H9 (cell line): ENCODE data around the gene MGAT4A. TPM values are rescaled to one million over a fixed set of nuclear protein-coding genes. Genes with fewer than 3 reads are reported as not detected.

ENCODE experiments used
- DNase-seq: peaks from one replicate; pipeline ENCODE4 v3.0.0-alpha.2; 2017
- H2AFZ ChIP-seq: one replicate; pipeline ENCODE4 v1.6.1; 2013; ENCODE audit warnings: mild to moderate bottlenecking, low read length, control low read depth, moderate library complexity
- H2AK5ac ChIP-seq: 2 replicates; pipeline ENCODE4 v1.6.1; 2013; ENCODE audit warnings: low read length, control low read depth, mixed read lengths; ENCODE audit not compliant: insufficient read length
- H2BK120ac ChIP-seq: one replicate; pipeline ENCODE4 v1.6.1; 2013; ENCODE audit warnings: low read depth, mild to moderate bottlenecking, low read length, control low read depth, inconsistent platforms; ENCODE audit not compliant: poor library complexity, severe bottlenecking
- H2BK12ac ChIP-seq: 2 replicates; pipeline ENCODE4 v1.6.1; 2013; ENCODE audit warnings: low read length, control low read depth, mixed read lengths, low read depth; ENCODE audit not compliant: insufficient read length
- H2BK15ac ChIP-seq: 2 replicates; pipeline ENCODE4 v1.6.1; 2013; ENCODE audit warnings: low read depth, low read length, control low read depth
- H2BK20ac ChIP-seq: one replicate; pipeline ENCODE4 v1.6.1; 2013; ENCODE audit warnings: low read depth, mild to moderate bottlenecking, low read length, control low read depth, inconsistent platforms; ENCODE audit not compliant: poor library complexity, severe bottlenecking
- H2BK5ac ChIP-seq: 2 replicates; pipeline ENCODE4 v1.6.1; 2013; ENCODE audit warnings: low read length, control low read depth, mixed read lengths; ENCODE audit not compliant: insufficient read length
- H3K14ac ChIP-seq: 2 replicates; pipeline ENCODE4 v1.6.1; 2013; ENCODE audit warnings: low read length, control low read depth; ENCODE audit not compliant: insufficient read depth
- H3K18ac ChIP-seq: 2 replicates; pipeline ENCODE4 v1.6.1; 2013; ENCODE audit warnings: low read depth, mild to moderate bottlenecking, mixed read lengths, low read length, control low read depth; ENCODE audit not compliant: insufficient read length
- H3K23ac ChIP-seq: 2 replicates; pipeline ENCODE4 v1.6.1; 2013; ENCODE audit warnings: low read length, control low read depth, mixed read lengths, low read depth; ENCODE audit not compliant: insufficient read length
- H3K23me2 ChIP-seq: 2 replicates; pipeline ENCODE4 v1.6.1; 2013; ENCODE audit warnings: low read depth, mild to moderate bottlenecking, mixed read lengths, low read length, control low read depth; ENCODE audit not compliant: insufficient read length, poor library complexity, severe bottlenecking
- H3K27ac ChIP-seq: 2 replicates; pipeline ENCODE4 v1.5.1; 2013; ENCODE audit warnings: low read length, control low read depth, mixed read lengths, low read depth; ENCODE audit not compliant: insufficient read length
- H3K27me3 ChIP-seq: 2 replicates; pipeline ENCODE4 v1.6.1; 2013; ENCODE audit warnings: low read length, control low read depth, inconsistent platforms; ENCODE audit not compliant: insufficient read depth
- H3K4ac ChIP-seq: 2 replicates; pipeline ENCODE4 v1.6.1; 2013; ENCODE audit warnings: low read depth, mild to moderate bottlenecking, control low read depth, inconsistent platforms, low read length, moderate library complexity
- H3K4me1 ChIP-seq: 2 replicates; pipeline ENCODE4 v1.6.1; 2013; ENCODE audit warnings: low read length, control low read depth, inconsistent platforms; ENCODE audit not compliant: insufficient read depth
- H3K4me2 ChIP-seq: 2 replicates; pipeline ENCODE4 v1.6.1; 2013; ENCODE audit warnings: low read length, control low read depth, mixed read lengths; ENCODE audit not compliant: insufficient read length, insufficient read depth
- H3K56ac ChIP-seq: 2 replicates; pipeline ENCODE4 v1.6.1; 2013; ENCODE audit warnings: low read depth, mild to moderate bottlenecking, mixed read lengths, low read length, control low read depth; ENCODE audit not compliant: insufficient read length
- H3K79me1 ChIP-seq: 2 replicates; pipeline ENCODE4 v1.6.1; 2013; ENCODE audit warnings: low read depth, mild to moderate bottlenecking, moderate library complexity, low read length, control low read depth, inconsistent platforms; ENCODE audit not compliant: insufficient read depth, poor library complexity, severe bottlenecking
- H3K79me2 ChIP-seq: 2 replicates; pipeline ENCODE4 v1.6.1; 2013; ENCODE audit warnings: low read length, control low read depth, inconsistent platforms; ENCODE audit not compliant: insufficient read depth
- H3K9ac ChIP-seq: 2 replicates; pipeline ENCODE4 v1.6.1; 2013; ENCODE audit warnings: low read length, control low read depth, mixed read lengths; ENCODE audit not compliant: insufficient read length; ENCODE audit errors: extremely low read depth
- H3K9me3 ChIP-seq: one replicate; pipeline ENCODE4 v1.6.1; 2013; ENCODE audit warnings: low read depth, low read length, inconsistent platforms; ENCODE audit not compliant: control insufficient read depth
- H3T11ph ChIP-seq: one replicate; pipeline ENCODE4 v1.6.1; 2013; ENCODE audit warnings: mild to moderate bottlenecking, low read length, control low read depth, inconsistent platforms
- H4K20me1 ChIP-seq: one replicate; pipeline ENCODE4 v1.6.1; 2013; ENCODE audit not compliant: control insufficient read depth, insufficient read length, insufficient read depth
- H4K5ac ChIP-seq: 2 replicates; pipeline ENCODE4 v1.6.1; 2013; ENCODE audit warnings: low read depth, mild to moderate bottlenecking, mixed read lengths, low read length, control low read depth; ENCODE audit not compliant: insufficient read length
- H4K8ac ChIP-seq: replicated peaks from 2 replicates; pipeline ENCODE4 v1.6.1; 2013; ENCODE audit warnings: low read length, control low read depth, mixed read lengths, low read depth; ENCODE audit not compliant: insufficient read length
- H4K91ac ChIP-seq: 2 replicates; pipeline ENCODE4 v1.6.1; 2013; ENCODE audit warnings: low read depth, mild to moderate bottlenecking, moderate library complexity, mixed read lengths, low read length, control low read depth; ENCODE audit not compliant: insufficient read length
- H3K27ac Mint-ChIP-seq, 3 experiments: 2 replicates in 2 of 3; 3 replicates in 1 of 3; pipeline ENCODE4 v1.8.0; 2020 to 2021; ENCODE audit warnings: mixed read lengths in 3 of 3, mild to moderate bottlenecking in 1 of 3, moderate library complexity in 1 of 3
- H3K27me3 Mint-ChIP-seq: 2 replicates; pipeline ENCODE4 v1.8.0; 2021; ENCODE audit warnings: low read depth, mild to moderate bottlenecking, moderate library complexity, mixed read lengths
- H3K36me3 Mint-ChIP-seq, 3 experiments: 2 replicates in 2 of 3; 3 replicates in 1 of 3; pipeline ENCODE4 v1.8.0; 2020 to 2021; ENCODE audit warnings: low read depth in 3 of 3, mixed read lengths in 3 of 3; ENCODE audit not compliant: insufficient read depth in 1 of 3
- H3K4me1 Mint-ChIP-seq, 2 experiments: 2 replicates each; pipeline ENCODE4 v1.8.0; 2020; ENCODE audit warnings: mixed read lengths in 2 of 2
- H3K4me3 Mint-ChIP-seq, 2 experiments: 2 replicates in 1 of 2; 3 replicates in 1 of 2; pipeline ENCODE4 v1.8.0; 2020 to 2021; ENCODE audit warnings: mild to moderate bottlenecking in 2 of 2, mixed read lengths in 2 of 2, moderate library complexity in 1 of 2
- H3K9me3 Mint-ChIP-seq, 2 experiments: 2 replicates in 1 of 2; 3 replicates in 1 of 2; pipeline ENCODE4 v1.8.0; 2020; ENCODE audit warnings: mild to moderate bottlenecking in 2 of 2, mixed read lengths in 2 of 2, moderate library complexity in 1 of 2
- WGBS: extraction: QIAGEN DNeasy Blood & Tissue Kit; methylation state at CpG from one replicate; pipeline ENCODE4 v1.1.7; 2013; ENCODE audit warnings: missing lambda C conversion rate, low lambda C conversion rate, mixed read lengths; ENCODE audit not compliant: insufficient read length; ENCODE audit errors: extremely low coverage; 5-methylcytosine and 5-hydroxymethylcytosine counted together
- total RNA-seq: library from RNA; stranded (reverse); gene quantifications from 2 replicates; pipeline ENCODE4 v1.2.1, GENCODE V29; 2021
- TF ChIP-seq, protein P1 (sequence below): fragments of 200-600 bp; sonication (generic); conservative IDR thresholded peaks from 3 replicates; pipeline ENCODE4 v1.8.0; 2021; ENCODE audit warnings: antibody characterized with exemption, mild to moderate bottlenecking

The MGAT4A gene
- total RNA-seq, 1 experiment from 2014 or later, result 3.5 TPM

DNA sequence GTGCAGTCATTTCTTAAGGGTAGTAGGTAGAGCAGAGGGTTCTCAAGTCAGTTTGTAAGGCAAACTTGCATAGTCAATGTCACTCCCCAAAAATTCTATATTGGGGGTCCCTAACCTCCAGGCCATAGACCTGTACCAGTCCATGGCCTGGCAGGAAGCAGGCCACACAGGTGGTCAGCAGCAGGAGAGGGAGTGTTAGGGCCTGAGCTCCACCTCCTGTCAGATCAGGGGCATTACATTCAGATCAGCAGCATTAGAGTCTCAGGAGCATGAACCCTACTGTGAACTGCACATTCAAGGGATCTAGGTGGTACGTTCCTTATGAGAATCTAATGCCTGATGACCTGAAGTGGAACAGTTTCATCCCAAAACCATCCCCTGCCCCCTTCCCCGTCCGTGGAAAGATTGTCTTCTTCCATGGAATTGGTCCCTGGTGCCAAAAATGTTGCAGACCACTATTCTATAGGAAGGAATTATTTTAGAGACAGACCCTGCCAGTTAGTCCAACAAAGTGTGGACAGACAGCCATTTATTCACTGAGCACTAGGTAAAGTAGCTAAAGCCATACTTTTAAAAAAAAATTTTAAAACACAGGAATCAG is 129.3 kb downstream of the MGAT4A start:
- Mint-ChIP-seq H3K36me3 (peaks cover 5 to 46% (median 36%) of the 10 kb centered on the region in 3 experiments; a peak in 6 of 7 replicates), H3K9me3 (no peaks in the 10 kb centered on the region), H3K4me3 (no peak overlapping the region), H3K27me3 (no peaks in the 10 kb centered on the region), H3K4me1 (peaks cover 1 to 2% of the 10 kb centered on the region in 2 experiments), H3K27ac (no peak overlapping the region)
- Histone ChIP-seq H3K56ac (no peak overlapping the region), H3T11ph (no peak overlapping the region), H3K79me1 (no peaks in the 10 kb centered on the region), H2BK5ac (no peak overlapping the region), H4K8ac (no peak overlapping the region), H3K23ac (no peak overlapping the region), H3K4me2 (no peak overlapping the region), H3K9me3 (no peaks in the 10 kb centered on the region), H3K27ac (no peak overlapping the region), H3K23me2 (no peaks in the 10 kb centered on the region), H4K20me1 (no peaks in the 10 kb centered on the region), H4K91ac (no peak overlapping the region), H2BK120ac (no peak overlapping the region), H2BK15ac (no peak overlapping the region), H3K4me1 (no peaks in the 10 kb centered on the region), H3K18ac (no peak overlapping the region), H2BK12ac (no peak overlapping the region), H2AFZ (no peak overlapping the region), H2AK5ac (no peak overlapping the region), H3K14ac (no peak overlapping the region), H3K9ac (no peak overlapping the region), H3K4ac (no peak overlapping the region), H3K27me3 (no peaks in the 10 kb centered on the region), H3K79me2 (peaks cover 6% of the 10 kb centered on the region; the same call in 1 of the 2 replicates), H4K5ac (no peak overlapping the region), H2BK20ac (no peak overlapping the region)
- peak; percentile 57 for DNase-seq
- TF ChIP-seq, protein P1, sequence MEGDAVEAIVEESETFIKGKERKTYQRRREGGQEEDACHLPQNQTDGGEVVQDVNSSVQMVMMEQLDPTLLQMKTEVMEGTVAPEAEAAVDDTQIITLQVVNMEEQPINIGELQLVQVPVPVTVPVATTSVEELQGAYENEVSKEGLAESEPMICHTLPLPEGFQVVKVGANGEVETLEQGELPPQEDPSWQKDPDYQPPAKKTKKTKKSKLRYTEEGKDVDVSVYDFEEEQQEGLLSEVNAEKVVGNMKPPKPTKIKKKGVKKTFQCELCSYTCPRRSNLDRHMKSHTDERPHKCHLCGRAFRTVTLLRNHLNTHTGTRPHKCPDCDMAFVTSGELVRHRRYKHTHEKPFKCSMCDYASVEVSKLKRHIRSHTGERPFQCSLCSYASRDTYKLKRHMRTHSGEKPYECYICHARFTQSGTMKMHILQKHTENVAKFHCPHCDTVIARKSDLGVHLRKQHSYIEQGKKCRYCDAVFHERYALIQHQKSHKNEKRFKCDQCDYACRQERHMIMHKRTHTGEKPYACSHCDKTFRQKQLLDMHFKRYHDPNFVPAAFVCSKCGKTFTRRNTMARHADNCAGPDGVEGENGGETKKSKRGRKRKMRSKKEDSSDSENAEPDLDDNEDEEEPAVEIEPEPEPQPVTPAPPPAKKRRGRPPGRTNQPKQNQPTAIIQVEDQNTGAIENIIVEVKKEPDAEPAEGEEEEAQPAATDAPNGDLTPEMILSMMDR, result peak; percentile 71
- WGBS, result no CpG with 5 or more reads among the region's 3 CpGs
